WTC11 (cell line): Measurements from ENCODE around the gene TMEM175. TPM values are rescaled to one million over a fixed set of nuclear protein-coding genes. Genes with fewer than 3 reads are reported as not detected.

ENCODE experiments used
- ATAC-seq: fragments of 200-7000 bp; cut with Tn5 transposase; 2 replicates; pipeline ENCODE4 v1.10.0; 2021; ENCODE audit warnings: mild to moderate bottlenecking, moderate library complexity
- CTCF ChIA-PET: fragments of 300-600 bp; sonication (Branson Sonifier 250); formaldehyde crosslinking; loops from one replicate; lab custom pipeline; 2021; ENCODE audit warnings: antibody characterized with exemption; lab: Charles Lee
- POLR2A ChIA-PET: fragments of 350-600 bp; sonication (Branson Sonifier 250); formaldehyde crosslinking; loops from one replicate; lab custom pipeline; 2021; ENCODE audit warnings: antibody characterized with exemption; lab: Charles Lee
- DNase-seq: peaks from one replicate; pipeline ENCODE4 v3.0.0; 2021; ENCODE audit warnings: low spot score
- H3K27ac Mint-ChIP-seq: 2 replicates; pipeline ENCODE4 v1.8.0; 2021; ENCODE audit warnings: mixed read lengths
- H3K27me3 Mint-ChIP-seq: 2 replicates; pipeline ENCODE4 v1.8.0; 2021; ENCODE audit warnings: low read depth, mild to moderate bottlenecking, moderate library complexity, mixed read lengths
- H3K36me3 Mint-ChIP-seq: 2 replicates; pipeline ENCODE4 v1.8.0; 2021; ENCODE audit warnings: mixed read lengths
- H3K4me1 Mint-ChIP-seq: 2 replicates; pipeline ENCODE4 v1.8.0; 2022; ENCODE audit warnings: mixed read lengths
- H3K4me3 Mint-ChIP-seq: 2 replicates; pipeline ENCODE4 v1.8.0; 2021; ENCODE audit warnings: mild to moderate bottlenecking, moderate library complexity, mixed read lengths
- H3K9me3 Mint-ChIP-seq: 2 replicates; pipeline ENCODE4 v1.8.0; 2021; ENCODE audit warnings: mixed read lengths
- ETV6 ChIP-seq: sonication (generic); formaldehyde crosslinking; IDR thresholded peaks from 2 replicates; pipeline ENCODE4 v1.8.1; 2022; ENCODE audit warnings: mild to moderate bottlenecking, missing genetic modification reagents
- FOXK1 ChIP-seq: sonication (generic); formaldehyde crosslinking; IDR thresholded peaks from 2 replicates; pipeline ENCODE4 v1.8.0; 2022; ENCODE audit warnings: mild to moderate bottlenecking, moderate library complexity, missing genetic modification reagents
- IRF2 ChIP-seq: sonication (generic); formaldehyde crosslinking; IDR thresholded peaks from 2 replicates; pipeline ENCODE4 v1.8.0; 2022; ENCODE audit warnings: low read depth, missing genetic modification reagents, borderline replicate concordance
- NFATC4 ChIP-seq: fragments of 250-450 bp; sonication (Bioruptor Pico); IDR thresholded peaks from 2 replicates; pipeline ENCODE4 v1.9.0; 2021; ENCODE audit warnings: mild to moderate bottlenecking
- NFE2L1 ChIP-seq: sonication (generic); formaldehyde crosslinking; IDR thresholded peaks from 2 replicates; pipeline ENCODE4 v1.8.1; 2023; ENCODE audit warnings: missing genetic modification reagents
- NR2C2 ChIP-seq: sonication (generic); formaldehyde crosslinking; IDR thresholded peaks from 2 replicates; pipeline ENCODE4 v1.8.0; 2022; ENCODE audit warnings: mild to moderate bottlenecking, missing genetic modification reagents
- SMAD4 ChIP-seq: sonication (generic); formaldehyde crosslinking; IDR thresholded peaks from 2 replicates; pipeline ENCODE4 v1.8.0; 2022; ENCODE audit warnings: mild to moderate bottlenecking, missing genetic modification reagents
- TCF7 ChIP-seq: sonication (generic); formaldehyde crosslinking; IDR thresholded peaks from 2 replicates; pipeline ENCODE4 v1.8.0; 2022; ENCODE audit warnings: mild to moderate bottlenecking, low read depth, missing genetic modification reagents, moderate library complexity
- TEAD1 ChIP-seq: sonication (generic); formaldehyde crosslinking; IDR thresholded peaks from 2 replicates; pipeline ENCODE4 v1.8.0; 2022; ENCODE audit warnings: mild to moderate bottlenecking, missing genetic modification reagents
- ZBTB21 ChIP-seq: sonication (generic); formaldehyde crosslinking; IDR thresholded peaks from 2 replicates; pipeline ENCODE4 v1.8.1; 2023; ENCODE audit warnings: mild to moderate bottlenecking, missing genetic modification reagents, borderline replicate concordance
- ZNF232 ChIP-seq: sonication (generic); formaldehyde crosslinking; IDR thresholded peaks from 2 replicates; pipeline ENCODE4 v1.8.0; 2022; ENCODE audit warnings: mild to moderate bottlenecking, missing genetic modification reagents
- ZNF263 ChIP-seq: sonication (generic); formaldehyde crosslinking; IDR thresholded peaks from 2 replicates; pipeline ENCODE4 v1.8.1; 2022; ENCODE audit warnings: low read depth, mild to moderate bottlenecking, moderate library complexity, missing genetic modification reagents
- total RNA-seq: library from RNA; stranded (reverse); gene quantifications from 3 replicates; pipeline ENCODE4 v1.2.3, GENCODE V29; 2021
- TF ChIP-seq, protein P1 (sequence below): fragments of 200-600 bp; IDR thresholded peaks from 2 replicates; pipeline ENCODE4 v1.8.0; 2022; ENCODE audit warnings: antibody characterized with exemption
- TF ChIP-seq, protein P2 (sequence below): sonication (generic); formaldehyde crosslinking; IDR thresholded peaks from 2 replicates; pipeline ENCODE4 v1.8.0; 2022; ENCODE audit warnings: mild to moderate bottlenecking, missing genetic modification reagents
- TF ChIP-seq, protein P3 (sequence below): sonication (generic); formaldehyde crosslinking; IDR thresholded peaks from 2 replicates; pipeline ENCODE4 v1.8.1; 2022; ENCODE audit warnings: missing genetic modification reagents, borderline replicate concordance
- TF ChIP-seq, protein P4 (sequence below): sonication (generic); formaldehyde crosslinking; IDR thresholded peaks from 2 replicates; pipeline ENCODE4 v1.8.0; 2023; ENCODE audit warnings: mild to moderate bottlenecking, missing genetic modification reagents
- TF ChIP-seq, protein P5 (sequence below): sonication (generic); formaldehyde crosslinking; IDR thresholded peaks from 2 replicates; pipeline ENCODE4 v1.8.1; 2022; ENCODE audit warnings: mild to moderate bottlenecking, moderate library complexity, missing genetic modification reagents
- TF ChIP-seq, protein P6 (sequence below): sonication (generic); formaldehyde crosslinking; IDR thresholded peaks from 2 replicates; pipeline ENCODE4 v1.8.1; 2022; ENCODE audit warnings: low read depth, missing genetic modification reagents, borderline replicate concordance
- TF ChIP-seq, protein P7 (sequence below): fragments of 250-450 bp; sonication (Bioruptor Pico); IDR thresholded peaks from 2 replicates; pipeline ENCODE4 v1.8.0; 2021; ENCODE audit warnings: mild to moderate bottlenecking

The TMEM175 gene
- total RNA-seq, 1 experiment from 2014 or later, result 9.2 TPM

DNA sequence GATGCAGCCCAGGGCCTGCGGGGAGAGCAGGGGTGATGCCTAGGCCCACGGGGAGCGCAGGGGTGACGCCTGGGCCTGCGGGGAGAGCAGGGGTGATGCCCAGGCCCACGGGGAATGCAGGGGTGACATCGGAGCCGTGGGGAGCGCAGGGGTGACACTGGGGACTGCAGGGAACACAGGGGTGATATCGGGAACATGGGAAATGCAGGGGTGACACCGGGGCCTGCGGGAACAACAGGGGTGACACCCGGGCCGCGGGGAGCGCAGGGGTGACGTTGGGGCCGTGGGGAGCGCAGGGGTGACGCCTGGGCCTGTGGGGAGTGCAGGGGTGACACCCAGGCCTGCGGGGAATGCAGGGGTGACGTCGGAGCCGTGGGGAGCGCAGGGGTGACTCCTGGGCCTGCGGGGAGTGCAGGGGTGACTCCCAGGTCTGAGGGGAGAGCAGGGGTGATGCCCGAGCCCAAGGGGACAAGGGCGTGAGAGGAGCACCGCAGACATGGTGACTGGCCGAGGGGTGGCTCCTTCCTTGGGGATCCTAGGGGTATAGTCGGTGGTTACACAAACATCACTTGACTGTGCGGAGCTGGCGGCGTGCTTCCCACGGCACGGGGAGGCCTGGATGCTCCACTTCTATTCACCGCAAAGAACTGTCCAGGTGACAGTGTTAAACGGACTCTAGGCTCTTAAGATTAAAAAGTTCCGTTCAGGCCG, 38.1 kb upstream of the TMEM175 start:
- Mint-ChIP-seq H3K36me3 (no peaks in the 10 kb centered on the region; the same call in 1 of the 2 replicates), H3K9me3 (no peaks in the 10 kb centered on the region)
- CTCF ChIA-PET, result no interaction called here
- ATAC-seq (no peak), DNase-seq (no peak)
- TF ChIP-seq ETV6 (CRISPR knock-in tag) (no peak), TEAD1 (CRISPR knock-in tag) (no peak), SMAD4 (CRISPR knock-in tag) (no peak), FOXK1 (CRISPR knock-in tag) (no peak), ZNF263 (CRISPR knock-in tag) (no peak), IRF2 (CRISPR knock-in tag) (no peak), NFATC4 (CRISPR knock-in tag) (no peak), ZBTB21 (CRISPR knock-in tag) (no peak), NFE2L1 (CRISPR knock-in tag) (no peak), NR2C2 (CRISPR knock-in tag) (no peak), ZNF232 (CRISPR knock-in tag) (no peak), TCF7 (CRISPR knock-in tag) (no peak)
- TF ChIP-seq, protein P1, sequence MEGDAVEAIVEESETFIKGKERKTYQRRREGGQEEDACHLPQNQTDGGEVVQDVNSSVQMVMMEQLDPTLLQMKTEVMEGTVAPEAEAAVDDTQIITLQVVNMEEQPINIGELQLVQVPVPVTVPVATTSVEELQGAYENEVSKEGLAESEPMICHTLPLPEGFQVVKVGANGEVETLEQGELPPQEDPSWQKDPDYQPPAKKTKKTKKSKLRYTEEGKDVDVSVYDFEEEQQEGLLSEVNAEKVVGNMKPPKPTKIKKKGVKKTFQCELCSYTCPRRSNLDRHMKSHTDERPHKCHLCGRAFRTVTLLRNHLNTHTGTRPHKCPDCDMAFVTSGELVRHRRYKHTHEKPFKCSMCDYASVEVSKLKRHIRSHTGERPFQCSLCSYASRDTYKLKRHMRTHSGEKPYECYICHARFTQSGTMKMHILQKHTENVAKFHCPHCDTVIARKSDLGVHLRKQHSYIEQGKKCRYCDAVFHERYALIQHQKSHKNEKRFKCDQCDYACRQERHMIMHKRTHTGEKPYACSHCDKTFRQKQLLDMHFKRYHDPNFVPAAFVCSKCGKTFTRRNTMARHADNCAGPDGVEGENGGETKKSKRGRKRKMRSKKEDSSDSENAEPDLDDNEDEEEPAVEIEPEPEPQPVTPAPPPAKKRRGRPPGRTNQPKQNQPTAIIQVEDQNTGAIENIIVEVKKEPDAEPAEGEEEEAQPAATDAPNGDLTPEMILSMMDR, result no peak
- TF ChIP-seq, protein P2, sequence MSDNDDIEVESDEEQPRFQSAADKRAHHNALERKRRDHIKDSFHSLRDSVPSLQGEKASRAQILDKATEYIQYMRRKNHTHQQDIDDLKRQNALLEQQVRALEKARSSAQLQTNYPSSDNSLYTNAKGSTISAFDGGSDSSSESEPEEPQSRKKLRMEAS (CRISPR knock-in tag), result no peak
- TF ChIP-seq, protein P3, sequence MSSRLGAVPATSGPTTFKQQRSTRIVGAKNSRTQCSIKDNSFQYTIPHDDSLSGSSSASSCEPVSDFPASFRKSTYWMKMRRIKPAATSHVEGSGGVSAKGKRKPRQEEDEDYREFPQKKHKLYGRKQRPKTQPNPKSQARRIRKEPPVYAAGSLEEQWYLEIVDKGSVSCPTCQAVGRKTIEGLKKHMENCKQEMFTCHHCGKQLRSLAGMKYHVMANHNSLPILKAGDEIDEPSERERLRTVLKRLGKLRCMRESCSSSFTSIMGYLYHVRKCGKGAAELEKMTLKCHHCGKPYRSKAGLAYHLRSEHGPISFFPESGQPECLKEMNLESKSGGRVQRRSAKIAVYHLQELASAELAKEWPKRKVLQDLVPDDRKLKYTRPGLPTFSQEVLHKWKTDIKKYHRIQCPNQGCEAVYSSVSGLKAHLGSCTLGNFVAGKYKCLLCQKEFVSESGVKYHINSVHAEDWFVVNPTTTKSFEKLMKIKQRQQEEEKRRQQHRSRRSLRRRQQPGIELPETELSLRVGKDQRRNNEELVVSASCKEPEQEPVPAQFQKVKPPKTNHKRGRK, result no peak
- TF ChIP-seq, protein P4, sequence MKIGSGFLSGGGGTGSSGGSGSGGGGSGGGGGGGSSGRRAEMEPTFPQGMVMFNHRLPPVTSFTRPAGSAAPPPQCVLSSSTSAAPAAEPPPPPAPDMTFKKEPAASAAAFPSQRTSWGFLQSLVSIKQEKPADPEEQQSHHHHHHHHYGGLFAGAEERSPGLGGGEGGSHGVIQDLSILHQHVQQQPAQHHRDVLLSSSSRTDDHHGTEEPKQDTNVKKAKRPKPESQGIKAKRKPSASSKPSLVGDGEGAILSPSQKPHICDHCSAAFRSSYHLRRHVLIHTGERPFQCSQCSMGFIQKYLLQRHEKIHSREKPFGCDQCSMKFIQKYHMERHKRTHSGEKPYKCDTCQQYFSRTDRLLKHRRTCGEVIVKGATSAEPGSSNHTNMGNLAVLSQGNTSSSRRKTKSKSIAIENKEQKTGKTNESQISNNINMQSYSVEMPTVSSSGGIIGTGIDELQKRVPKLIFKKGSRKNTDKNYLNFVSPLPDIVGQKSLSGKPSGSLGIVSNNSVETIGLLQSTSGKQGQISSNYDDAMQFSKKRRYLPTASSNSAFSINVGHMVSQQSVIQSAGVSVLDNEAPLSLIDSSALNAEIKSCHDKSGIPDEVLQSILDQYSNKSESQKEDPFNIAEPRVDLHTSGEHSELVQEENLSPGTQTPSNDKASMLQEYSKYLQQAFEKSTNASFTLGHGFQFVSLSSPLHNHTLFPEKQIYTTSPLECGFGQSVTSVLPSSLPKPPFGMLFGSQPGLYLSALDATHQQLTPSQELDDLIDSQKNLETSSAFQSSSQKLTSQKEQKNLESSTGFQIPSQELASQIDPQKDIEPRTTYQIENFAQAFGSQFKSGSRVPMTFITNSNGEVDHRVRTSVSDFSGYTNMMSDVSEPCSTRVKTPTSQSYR (CRISPR knock-in tag), result no peak
- TF ChIP-seq, protein P5, sequence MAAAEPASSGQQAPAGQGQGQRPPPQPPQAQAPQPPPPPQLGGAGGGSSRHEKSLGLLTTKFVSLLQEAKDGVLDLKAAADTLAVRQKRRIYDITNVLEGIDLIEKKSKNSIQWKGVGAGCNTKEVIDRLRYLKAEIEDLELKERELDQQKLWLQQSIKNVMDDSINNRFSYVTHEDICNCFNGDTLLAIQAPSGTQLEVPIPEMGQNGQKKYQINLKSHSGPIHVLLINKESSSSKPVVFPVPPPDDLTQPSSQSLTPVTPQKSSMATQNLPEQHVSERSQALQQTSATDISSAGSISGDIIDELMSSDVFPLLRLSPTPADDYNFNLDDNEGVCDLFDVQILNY (CRISPR knock-in tag), result no peak
- TF ChIP-seq, protein P6, sequence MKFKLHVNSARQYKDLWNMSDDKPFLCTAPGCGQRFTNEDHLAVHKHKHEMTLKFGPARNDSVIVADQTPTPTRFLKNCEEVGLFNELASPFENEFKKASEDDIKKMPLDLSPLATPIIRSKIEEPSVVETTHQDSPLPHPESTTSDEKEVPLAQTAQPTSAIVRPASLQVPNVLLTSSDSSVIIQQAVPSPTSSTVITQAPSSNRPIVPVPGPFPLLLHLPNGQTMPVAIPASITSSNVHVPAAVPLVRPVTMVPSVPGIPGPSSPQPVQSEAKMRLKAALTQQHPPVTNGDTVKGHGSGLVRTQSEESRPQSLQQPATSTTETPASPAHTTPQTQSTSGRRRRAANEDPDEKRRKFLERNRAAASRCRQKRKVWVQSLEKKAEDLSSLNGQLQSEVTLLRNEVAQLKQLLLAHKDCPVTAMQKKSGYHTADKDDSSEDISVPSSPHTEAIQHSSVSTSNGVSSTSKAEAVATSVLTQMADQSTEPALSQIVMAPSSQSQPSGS (CRISPR knock-in tag), result no peak
- TF ChIP-seq, protein P7, sequence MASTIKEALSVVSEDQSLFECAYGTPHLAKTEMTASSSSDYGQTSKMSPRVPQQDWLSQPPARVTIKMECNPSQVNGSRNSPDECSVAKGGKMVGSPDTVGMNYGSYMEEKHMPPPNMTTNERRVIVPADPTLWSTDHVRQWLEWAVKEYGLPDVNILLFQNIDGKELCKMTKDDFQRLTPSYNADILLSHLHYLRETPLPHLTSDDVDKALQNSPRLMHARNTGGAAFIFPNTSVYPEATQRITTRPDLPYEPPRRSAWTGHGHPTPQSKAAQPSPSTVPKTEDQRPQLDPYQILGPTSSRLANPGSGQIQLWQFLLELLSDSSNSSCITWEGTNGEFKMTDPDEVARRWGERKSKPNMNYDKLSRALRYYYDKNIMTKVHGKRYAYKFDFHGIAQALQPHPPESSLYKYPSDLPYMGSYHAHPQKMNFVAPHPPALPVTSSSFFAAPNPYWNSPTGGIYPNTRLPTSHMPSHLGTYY, result no peak
- TF ChIP-seq, all 79 proteins: peak for 0
- POLR2A ChIA-PET, result no interaction called here
- Mint-ChIP-seq H3K27me3 (no peaks in the 10 kb centered on the region), H3K4me3 (no peak overlapping the region), H3K4me1 (no peaks in the 10 kb centered on the region), H3K27ac (no peak overlapping the region)
